Measurements from ENCODE around the gene PTPRN2.
"Not testable (repeated sequence)": the region's sequence is repeated elsewhere in the genome, so short reads cannot be mapped to it uniquely, and the experiment has no call there.

GRCh38 chr7:157563467-157564135 lies 1024.0 kb downstream of the PTPRN2 start:
- TF ChIP-seq NCOA6 (IDR thresholded peaks at IDR 0.05); SMC3 (conservative IDR thresholded peaks at IDR 0.05; ENCODE audit: insufficient read depth, low read depth, low read length); ZNF274 (IDR thresholded peaks at IDR 0.05; ENCODE audit: borderline replicate concordance, low read depth, low read length); RAD21 (CRISPR knock-in tag; conservative IDR thresholded peaks at IDR 0.05 in 1 of 2, IDR thresholded peaks at IDR 0.05 in 1 of 2); CTCF (IDR thresholded peaks at IDR 0.05 in 2 of 3, conservative IDR thresholded peaks at IDR 0.05 in 1 of 3; ENCODE audit: insufficient read depth in 2 of 3, low read depth in 1 of 3, low read length in 3 of 3); ZBTB12 (CRISPR knock-in tag; IDR thresholded peaks at IDR 0.05); XRCC5 (IDR thresholded peaks at IDR 0.05; ENCODE audit: low read depth, low read length); ELF2 (CRISPR knock-in tag; IDR thresholded peaks at IDR 0.05): not testable (repeated sequence)
